ENCODE measurements around the gene CNTN4. TPM values are rescaled to one million over a fixed set of nuclear protein-coding genes. Genes with fewer than 3 reads are reported as not detected.

CNTN4 gene
- total RNA-seq, 1 experiment from 2014 or later = 0.12 TPM

DNA sequence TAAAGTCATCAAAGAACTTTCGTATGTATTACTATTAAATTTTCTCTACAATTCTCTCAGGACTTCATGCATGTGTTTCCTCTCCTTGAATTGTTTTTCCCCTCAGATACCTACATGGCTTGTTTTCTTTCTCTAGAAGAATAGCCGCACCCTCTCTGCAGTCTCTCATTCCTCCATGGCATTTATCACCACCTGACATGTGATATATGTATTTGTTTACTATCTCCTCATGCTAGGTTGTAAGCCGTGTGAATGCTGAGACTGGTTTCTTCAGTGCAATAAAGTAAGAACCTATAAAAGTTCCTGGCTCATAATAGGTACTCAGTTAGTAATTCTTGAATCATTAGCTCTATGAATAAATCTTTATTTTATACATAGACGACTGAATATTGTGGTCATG is 149.2 kb downstream of the CNTN4 start:
- intact Hi-C loops (cut with micrococcal nuclease) = no loop called here
- H3K27me3 Mint-ChIP-seq (ENCODE audit: insufficient read depth, unreplicated experiment) = peaks cover 47% of the 10 kb centered on the region
- POLR2A ChIA-PET = no interaction called here
- BruUV-seq (replicated peaks) = no TSS peak
- no peaks in the 10 kb centered on the region for H3K36me3 Mint-ChIP-seq (ENCODE audit: insufficient read depth, unreplicated experiment)
- H3K27ac Mint-ChIP-seq (ENCODE audit: low read depth, unreplicated experiment) = no peak overlapping the region
- H3K9me3 Mint-ChIP-seq (ENCODE audit: unreplicated experiment) = no peaks in the 10 kb centered on the region
- H3K4me1 Mint-ChIP-seq (ENCODE audit: insufficient read depth, unreplicated experiment) = no peaks in the 10 kb centered on the region
- no peak for DNase-seq (ENCODE audit: unreplicated experiment)
- TF ChIP-seq, protein P1, sequence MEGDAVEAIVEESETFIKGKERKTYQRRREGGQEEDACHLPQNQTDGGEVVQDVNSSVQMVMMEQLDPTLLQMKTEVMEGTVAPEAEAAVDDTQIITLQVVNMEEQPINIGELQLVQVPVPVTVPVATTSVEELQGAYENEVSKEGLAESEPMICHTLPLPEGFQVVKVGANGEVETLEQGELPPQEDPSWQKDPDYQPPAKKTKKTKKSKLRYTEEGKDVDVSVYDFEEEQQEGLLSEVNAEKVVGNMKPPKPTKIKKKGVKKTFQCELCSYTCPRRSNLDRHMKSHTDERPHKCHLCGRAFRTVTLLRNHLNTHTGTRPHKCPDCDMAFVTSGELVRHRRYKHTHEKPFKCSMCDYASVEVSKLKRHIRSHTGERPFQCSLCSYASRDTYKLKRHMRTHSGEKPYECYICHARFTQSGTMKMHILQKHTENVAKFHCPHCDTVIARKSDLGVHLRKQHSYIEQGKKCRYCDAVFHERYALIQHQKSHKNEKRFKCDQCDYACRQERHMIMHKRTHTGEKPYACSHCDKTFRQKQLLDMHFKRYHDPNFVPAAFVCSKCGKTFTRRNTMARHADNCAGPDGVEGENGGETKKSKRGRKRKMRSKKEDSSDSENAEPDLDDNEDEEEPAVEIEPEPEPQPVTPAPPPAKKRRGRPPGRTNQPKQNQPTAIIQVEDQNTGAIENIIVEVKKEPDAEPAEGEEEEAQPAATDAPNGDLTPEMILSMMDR (IDR thresholded peaks at IDR 0.05; ENCODE audit: unreplicated experiment) = no peak
- CTCF ChIA-PET = interaction anchor here (0.7 kb wide), 1 partner anchor 971 kb away, joined by 3 read pairs; no protein-coding TSS in a partner anchor
- no peak overlapping the region for H3K4me3 Mint-ChIP-seq (ENCODE audit: unreplicated experiment)

GRCh38 chr3:2250783-2251182 is 152.1 kb downstream of the CNTN4 start:
- DNase-seq (ENCODE audit: unreplicated experiment) = no peak
- no TSS peak for BruUV-seq (replicated peaks)
- intact Hi-C loops (cut with micrococcal nuclease) = no loop called here
- H3K27me3 Mint-ChIP-seq (ENCODE audit: insufficient read depth, unreplicated experiment) = peaks cover 56% of the 10 kb centered on the region
- H3K36me3 Mint-ChIP-seq (ENCODE audit: insufficient read depth, unreplicated experiment) = no peaks in the 10 kb centered on the region
- no peaks in the 10 kb centered on the region for H3K9me3 Mint-ChIP-seq (ENCODE audit: unreplicated experiment)
- ChIA-PET POLR2A (interaction anchor here (0.7 kb wide), 1 partner anchor 1687 kb away, joined by 4 read pairs; no protein-coding TSS in a partner anchor), CTCF (no interaction called here)
- no peak overlapping the region for H3K4me3 Mint-ChIP-seq (ENCODE audit: unreplicated experiment)
- TF ChIP-seq, protein P1 (IDR thresholded peaks at IDR 0.05; ENCODE audit: unreplicated experiment) = no peak
- no peak overlapping the region for H3K27ac Mint-ChIP-seq (ENCODE audit: low read depth, unreplicated experiment)
- H3K4me1 Mint-ChIP-seq (ENCODE audit: insufficient read depth, unreplicated experiment) = no peaks in the 10 kb centered on the region

- Mint-ChIP-seq H3K27ac (ENCODE audit: low read depth, unreplicated experiment) (no peak overlapping the region), H3K4me1 (ENCODE audit: insufficient read depth, unreplicated experiment) (no peaks in the 10 kb centered on the region), H3K27me3 (ENCODE audit: insufficient read depth, unreplicated experiment) (no peaks in the 10 kb centered on the region), H3K9me3 (ENCODE audit: unreplicated experiment) (no peaks in the 10 kb centered on the region), H3K4me3 (ENCODE audit: unreplicated experiment) (no peak overlapping the region), H3K36me3 (ENCODE audit: insufficient read depth, unreplicated experiment) (no peaks in the 10 kb centered on the region)
- BruUV-seq (replicated peaks) = no TSS peak
- DNase-seq (ENCODE audit: unreplicated experiment) = no peak
- CTCF ChIA-PET = no interaction called here
- POLR2A ChIA-PET = no interaction called here
- intact Hi-C loops (cut with micrococcal nuclease) = no loop called here
- TF ChIP-seq, protein P1 (IDR thresholded peaks at IDR 0.05; ENCODE audit: unreplicated experiment) = no peak
Observed at GRCh38 chr3:2261747-2262146, 163.1 kb downstream of the CNTN4 start.

GRCh38 chr3:2262204-2262603 is 163.5 kb downstream of the CNTN4 start:
- no peak overlapping the region for H3K27ac Mint-ChIP-seq (ENCODE audit: low read depth, unreplicated experiment)
- TF ChIP-seq, protein P1 (IDR thresholded peaks at IDR 0.05; ENCODE audit: unreplicated experiment) = no peak
- intact Hi-C loops (cut with micrococcal nuclease) = no loop called here
- POLR2A ChIA-PET = interaction anchor here (0.6 kb wide), 1 partner anchor 424 kb away, joined by 3 read pairs; no protein-coding TSS in a partner anchor
- no peaks in the 10 kb centered on the region for H3K4me1 Mint-ChIP-seq (ENCODE audit: insufficient read depth, unreplicated experiment)
- no peak for DNase-seq (ENCODE audit: unreplicated experiment)
- H3K4me3 Mint-ChIP-seq (ENCODE audit: unreplicated experiment) = no peak overlapping the region
- H3K27me3 Mint-ChIP-seq (ENCODE audit: insufficient read depth, unreplicated experiment) = no peaks in the 10 kb centered on the region
- no peaks in the 10 kb centered on the region for H3K9me3 Mint-ChIP-seq (ENCODE audit: unreplicated experiment)
- no TSS peak for BruUV-seq (replicated peaks)
- no peaks in the 10 kb centered on the region for H3K36me3 Mint-ChIP-seq (ENCODE audit: insufficient read depth, unreplicated experiment)
- CTCF ChIA-PET = no interaction called here
